Measurements from ENCODE around the gene APIP.
"Not testable (repeated sequence)": the region's sequence is repeated elsewhere in the genome, so short reads cannot be mapped to it uniquely, and the experiment has no call there.

The APIP gene

GRCh38 chr11:34938611-34939010, 22.4 kb upstream of the APIP start:
- Mint-ChIP-seq H3K9me3 (no peaks in the 10 kb centered on the region), H3K4me3 (no peak overlapping the region), H3K27ac (no peak overlapping the region), H3K27me3 (ENCODE audit: low read depth) (no peaks in the 10 kb centered on the region), H3K36me3 (ENCODE audit: low read depth) (peaks cover 15% of the 10 kb centered on the region), H3K4me1 (ENCODE audit: low read depth) (peaks cover 13% of the 10 kb centered on the region)
- DNase-seq (ENCODE audit: low spot score) = no peak

GRCh38 chr11:34936945-34937629, 20.9 kb upstream of the APIP start:
- no peaks in the 10 kb centered on the region for H3K9me3 Mint-ChIP-seq
- no peaks in the 10 kb centered on the region for H3K27me3 Mint-ChIP-seq (ENCODE audit: low read depth)
- H3K27ac Mint-ChIP-seq = no peak overlapping the region
- peaks cover 11% of the 10 kb centered on the region for H3K4me1 Mint-ChIP-seq (ENCODE audit: low read depth)
- no peak for DNase-seq (ENCODE audit: low spot score)
- H3K4me3 Mint-ChIP-seq = no peak overlapping the region
- peaks cover 15% of the 10 kb centered on the region for H3K36me3 Mint-ChIP-seq (ENCODE audit: low read depth)

GRCh38 chr11:34929794-34930763, 13.9 kb upstream of the APIP start:
- peaks cover 9% of the 10 kb centered on the region for H3K36me3 Mint-ChIP-seq (ENCODE audit: low read depth)
- H3K27ac Mint-ChIP-seq = no peak overlapping the region
- no peak overlapping the region for H3K4me3 Mint-ChIP-seq
- DNase-seq (ENCODE audit: low spot score) = no peak
- no peaks in the 10 kb centered on the region for H3K27me3 Mint-ChIP-seq (ENCODE audit: low read depth)
- H3K9me3 Mint-ChIP-seq = no peaks in the 10 kb centered on the region
- H3K4me1 Mint-ChIP-seq (ENCODE audit: low read depth) = peaks cover 15% of the 10 kb centered on the region

- H3K36me3 Mint-ChIP-seq (ENCODE audit: low read depth) = peaks cover 7% of the 10 kb centered on the region
- no peaks in the 10 kb centered on the region for H3K27me3 Mint-ChIP-seq (ENCODE audit: low read depth)
- no peak for DNase-seq (ENCODE audit: low spot score)
- no peaks in the 10 kb centered on the region for H3K9me3 Mint-ChIP-seq
- H3K4me1 Mint-ChIP-seq (ENCODE audit: low read depth) = peaks cover 15% of the 10 kb centered on the region
- no peak overlapping the region for H3K27ac Mint-ChIP-seq
- H3K4me3 Mint-ChIP-seq = no peak overlapping the region
These were observed 12.9 kb upstream of the APIP start for GRCh38 chr11:34928960-34929680.

GRCh38 chr11:34928268-34928959, 12.2 kb upstream of the APIP start:
- peaks cover 15% of the 10 kb centered on the region for H3K4me1 Mint-ChIP-seq (ENCODE audit: low read depth)
- H3K27me3 Mint-ChIP-seq (ENCODE audit: low read depth) = no peaks in the 10 kb centered on the region
- H3K36me3 Mint-ChIP-seq (ENCODE audit: low read depth) = peaks cover 6% of the 10 kb centered on the region
- no peak for DNase-seq (ENCODE audit: low spot score)
- H3K27ac Mint-ChIP-seq = no peak overlapping the region
- H3K9me3 Mint-ChIP-seq = no peaks in the 10 kb centered on the region
- no peak overlapping the region for H3K4me3 Mint-ChIP-seq

GRCh38 chr11:34926831-34927132, 10.6 kb upstream of the APIP start:
- Mint-ChIP-seq H3K4me3 (no peak overlapping the region), H3K27ac (no peak overlapping the region), H3K27me3 (ENCODE audit: low read depth) (no peaks in the 10 kb centered on the region), H3K36me3 (ENCODE audit: low read depth) (peaks cover 6% of the 10 kb centered on the region), H3K4me1 (ENCODE audit: low read depth) (peaks cover 15% of the 10 kb centered on the region), H3K9me3 (no peaks in the 10 kb centered on the region)
- no peak for DNase-seq (ENCODE audit: low spot score)

- no peak overlapping the region for H3K27ac Mint-ChIP-seq
- H3K4me1 Mint-ChIP-seq (ENCODE audit: low read depth) = peaks cover 15% of the 10 kb centered on the region
- no peak for DNase-seq (ENCODE audit: low spot score)
- H3K27me3 Mint-ChIP-seq (ENCODE audit: low read depth) = no peaks in the 10 kb centered on the region
- peaks cover 4% of the 10 kb centered on the region for H3K36me3 Mint-ChIP-seq (ENCODE audit: low read depth)
- no peaks in the 10 kb centered on the region for H3K9me3 Mint-ChIP-seq
- no peak overlapping the region for H3K4me3 Mint-ChIP-seq
These were observed 10.1 kb upstream of the APIP start for GRCh38 chr11:34926101-34926830.

- Mint-ChIP-seq H3K27ac (no peak overlapping the region), H3K4me1 (ENCODE audit: low read depth) (peaks cover 13% of the 10 kb centered on the region), H3K4me3 (no peak overlapping the region), H3K9me3 (no peaks in the 10 kb centered on the region), H3K27me3 (ENCODE audit: low read depth) (no peaks in the 10 kb centered on the region), H3K36me3 (ENCODE audit: low read depth) (peaks cover 3% of the 10 kb centered on the region)
- no peak for DNase-seq (ENCODE audit: low spot score)
These were observed 8.5 kb upstream of the APIP start for GRCh38 chr11:34924714-34925113.

GRCh38 chr11:34921156-34921555, 5.0 kb upstream of the APIP start:
- Mint-ChIP-seq H3K4me3 (no peak overlapping the region), H3K4me1 (ENCODE audit: low read depth) (peaks cover 20% of the 10 kb centered on the region), H3K27ac (no peak overlapping the region), H3K27me3 (ENCODE audit: low read depth) (no peaks in the 10 kb centered on the region), H3K9me3 (no peaks in the 10 kb centered on the region), H3K36me3 (ENCODE audit: low read depth) (peaks cover 3% of the 10 kb centered on the region)
- DNase-seq (ENCODE audit: low spot score) = no peak

GRCh38 chr11:34916843-34917770, 928 bp upstream of the APIP start:
- Mint-ChIP-seq H3K27ac (peak overlapping the region; percentile 96), H3K36me3 (ENCODE audit: low read depth) (peaks cover 20% of the 10 kb centered on the region), H3K4me1 (ENCODE audit: low read depth) (peaks cover 34% of the 10 kb centered on the region), H3K4me3 (peak overlapping the region; percentile 97), H3K27me3 (ENCODE audit: low read depth) (no peaks in the 10 kb centered on the region), H3K9me3 (no peaks in the 10 kb centered on the region)
- DNase-seq (ENCODE audit: low spot score) = no peak

GRCh38 chr11:34915136-34916014, 804 bp downstream of the APIP start:
- DNase-seq (ENCODE audit: low spot score) = no peak
- H3K4me3 Mint-ChIP-seq = peak overlapping the region; percentile 97
- H3K36me3 Mint-ChIP-seq (ENCODE audit: low read depth) = peaks cover 20% of the 10 kb centered on the region
- H3K9me3 Mint-ChIP-seq = no peaks in the 10 kb centered on the region
- no peaks in the 10 kb centered on the region for H3K27me3 Mint-ChIP-seq (ENCODE audit: low read depth)
- H3K27ac Mint-ChIP-seq = peak overlapping the region; percentile 96
- peaks cover 34% of the 10 kb centered on the region for H3K4me1 Mint-ChIP-seq (ENCODE audit: low read depth)

GRCh38 chr11:34913556-34913955, 2.6 kb downstream of the APIP start:
- peaks cover 18% of the 10 kb centered on the region for H3K36me3 Mint-ChIP-seq (ENCODE audit: low read depth)
- not testable (repeated sequence) for H3K9me3 Mint-ChIP-seq; H3K27me3 Mint-ChIP-seq (ENCODE audit: low read depth); H3K27ac Mint-ChIP-seq; DNase-seq (ENCODE audit: low spot score); H3K4me3 Mint-ChIP-seq
- H3K4me1 Mint-ChIP-seq (ENCODE audit: low read depth) = peaks cover 31% of the 10 kb centered on the region

Measured in T-helper 2 cell treated with Interferon-gamma antibody and Interleukin-4, amounts not matched to agents 5 μg/mL and 100 μg/mL, for 36 hours (primary cell).